HG03025 (cell line): ENCODE measurements around the gene TMED10.
"Not testable (repeated sequence)": the region's sequence is repeated elsewhere in the genome, so short reads cannot be mapped to it uniquely, and the experiment has no call there.

Source experiments
- ATAC-seq: cut with Tn5 transposase; IDR thresholded peaks from one replicate; pipeline ENCODE4 v1.9.1; 2021; ENCODE audit warnings: mild to moderate bottlenecking, moderate library complexity; ENCODE audit not compliant: unreplicated experiment, low FRiP score

TMED10 gene

DNA sequence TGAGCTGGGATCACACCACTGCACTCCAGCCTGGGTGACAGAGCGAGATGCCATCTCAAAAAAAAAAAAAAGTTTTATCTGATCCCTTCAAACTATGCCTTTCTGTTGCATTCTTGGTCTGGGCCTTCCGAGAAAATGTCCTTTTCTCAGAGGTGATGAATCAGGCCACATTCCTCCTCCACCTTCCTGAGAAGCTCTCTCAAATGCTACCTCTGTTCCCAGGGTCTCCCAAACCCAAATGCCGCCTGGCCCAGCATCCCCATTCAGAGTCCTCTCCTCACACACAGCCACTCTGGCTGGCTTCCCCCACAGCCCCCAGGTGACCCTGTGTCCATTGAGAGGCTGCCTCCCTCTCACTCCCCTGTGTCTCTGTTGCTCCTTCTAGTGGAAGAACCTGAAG lies 19.7 kb upstream of the TMED10 start:
- ATAC-seq: no peak

DNA sequence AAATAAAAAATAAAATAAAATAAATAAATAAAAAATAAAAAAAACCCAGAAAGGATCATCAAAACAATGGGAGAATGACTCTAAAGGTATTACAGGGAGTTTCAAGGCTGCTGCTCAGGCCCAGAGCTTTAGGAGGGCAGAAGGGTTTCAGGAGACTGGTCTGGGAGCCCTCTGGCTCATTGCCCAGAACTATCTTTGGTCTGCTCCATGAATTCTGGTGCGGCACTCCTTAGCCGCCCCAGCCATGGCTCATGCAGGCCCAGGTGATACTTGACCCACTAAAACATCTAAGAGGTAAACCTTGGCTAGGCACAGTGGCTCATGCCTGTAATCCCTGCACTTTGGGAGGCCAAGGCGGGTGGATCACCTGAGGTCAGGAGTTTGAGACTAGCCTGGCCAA lies 14.7 kb upstream of the TMED10 start:
- no peak for ATAC-seq

DNA sequence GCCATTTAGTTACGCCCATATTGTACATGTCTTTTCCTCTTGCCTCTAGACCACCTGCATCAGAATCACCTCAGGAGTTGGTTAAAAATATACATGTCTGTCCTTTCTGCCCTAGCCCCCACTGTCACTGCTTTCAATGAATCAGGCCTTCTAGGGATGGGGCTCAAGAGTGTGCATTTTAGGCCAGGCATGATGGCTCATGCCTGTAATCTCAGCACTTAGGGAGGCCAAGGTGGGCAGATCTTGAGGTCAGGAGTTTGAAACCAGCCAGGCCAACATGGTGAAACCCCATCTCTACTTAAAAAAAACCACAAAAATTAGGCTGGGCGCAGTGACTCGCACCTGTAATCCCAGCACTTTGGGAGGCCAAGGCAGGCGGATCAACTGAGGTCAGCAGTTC lies 13.6 kb upstream of the TMED10 start:
- ATAC-seq: no peak

GRCh38 chr14:75188520-75189268 lies 12.3 kb upstream of the TMED10 start:
- ATAC-seq: no peak

DNA sequence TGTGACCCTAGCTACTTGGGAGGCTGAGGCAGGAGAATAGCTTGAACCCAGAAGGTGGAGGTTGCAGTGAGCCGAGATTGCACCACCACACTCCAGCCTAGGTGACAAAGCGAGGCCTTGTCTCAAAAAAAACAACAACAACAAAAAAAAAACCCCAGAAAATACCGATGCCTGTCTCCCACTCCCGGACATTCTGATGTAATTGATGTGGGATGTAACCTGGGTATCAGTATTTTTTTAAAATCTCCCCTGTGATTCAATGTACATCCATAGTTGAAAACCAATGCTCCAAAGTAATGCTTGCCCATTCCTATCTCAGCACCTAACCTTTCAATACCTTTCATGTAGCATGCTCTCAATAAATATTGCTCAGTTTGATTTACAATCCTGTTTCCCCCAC lies 11.7 kb upstream of the TMED10 start:
- no peak for ATAC-seq

DNA sequence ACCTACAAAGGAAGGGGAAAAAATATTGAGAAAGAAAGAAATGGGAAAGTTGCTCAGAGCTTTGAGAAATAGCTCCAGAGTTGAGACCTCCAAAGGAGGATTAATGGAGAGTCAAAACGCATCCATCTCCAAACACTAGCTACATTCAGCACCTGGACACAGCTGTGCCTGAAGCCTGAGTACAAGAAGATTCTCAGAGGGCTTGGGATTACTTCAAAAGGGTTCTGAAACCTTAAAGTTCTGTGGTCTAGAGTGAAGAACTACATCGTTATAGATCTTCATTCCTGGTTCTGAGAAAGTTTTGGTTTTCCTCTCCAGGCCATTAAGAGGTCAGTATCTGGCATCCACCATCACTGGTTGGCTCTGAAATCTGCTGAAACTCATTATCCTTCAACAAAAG lies 10.5 kb upstream of the TMED10 start:
- ATAC-seq: no peak

DNA sequence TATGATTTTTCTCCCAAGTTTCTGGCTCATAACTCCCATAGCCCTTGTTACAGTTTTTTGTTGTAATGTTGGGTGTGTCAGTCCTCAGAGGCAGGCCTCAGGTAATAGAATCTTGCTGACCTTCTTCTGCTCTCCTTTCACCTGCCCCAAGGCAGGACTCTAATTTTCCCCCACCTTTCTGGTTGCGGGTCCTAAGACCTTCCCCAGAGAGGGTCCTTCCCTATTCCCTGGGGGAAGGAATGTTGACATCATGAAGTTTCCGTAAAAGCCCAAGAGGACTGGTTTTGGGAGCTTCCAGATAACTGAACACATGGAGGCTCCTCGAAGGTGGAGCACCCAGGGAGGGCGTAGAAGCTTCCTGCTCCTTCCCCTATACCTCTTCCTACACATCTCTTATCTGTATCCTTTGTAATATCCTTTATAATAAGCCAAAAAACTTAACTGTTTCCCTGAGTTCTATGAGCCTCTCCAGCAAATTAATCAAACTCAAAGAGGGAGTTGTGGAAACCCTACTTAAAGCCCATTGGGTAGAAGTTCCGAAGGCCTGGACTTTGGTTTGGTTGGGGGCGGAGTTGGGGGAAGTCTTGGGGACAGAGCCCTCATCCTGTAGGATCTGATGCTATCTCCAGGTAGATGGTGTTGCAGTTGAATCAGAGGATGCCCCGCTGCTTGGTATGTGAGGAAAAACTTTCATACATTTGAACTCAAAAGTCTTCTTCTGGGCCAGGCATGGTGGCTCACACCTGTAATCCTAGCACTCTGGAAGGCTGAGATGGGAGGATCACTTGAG lies 9.0 kb upstream of the TMED10 start:
- no peak for ATAC-seq

DNA sequence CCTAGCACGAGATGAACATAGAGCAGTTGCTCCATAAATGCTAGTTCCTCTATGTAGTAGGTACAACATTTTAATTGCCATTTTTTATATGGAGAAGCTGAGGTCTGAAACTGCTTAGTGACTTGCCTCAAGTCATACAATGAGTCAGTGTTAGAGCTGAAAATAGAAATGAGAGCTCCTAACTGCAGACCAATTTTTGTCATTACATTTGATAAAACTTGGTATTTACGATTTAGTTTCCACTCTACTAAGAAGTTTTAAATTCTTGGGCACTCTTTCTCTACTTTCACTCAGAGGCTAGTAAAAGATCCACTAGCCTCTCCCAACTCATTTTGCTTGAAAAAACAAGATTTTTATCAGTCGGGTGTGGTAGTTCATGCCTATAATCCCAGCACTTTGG lies 8.1 kb upstream of the TMED10 start:
- no peak for ATAC-seq

- ATAC-seq: no peak
Observed at GRCh38 chr14:75184039-75184438, 7.6 kb upstream of the TMED10 start.

- ATAC-seq: no peak
Observed at GRCh38 chr14:75183225-75183624, 6.8 kb upstream of the TMED10 start.

GRCh38 chr14:75182821-75183220 lies 6.4 kb upstream of the TMED10 start:
- no peak for ATAC-seq

DNA sequence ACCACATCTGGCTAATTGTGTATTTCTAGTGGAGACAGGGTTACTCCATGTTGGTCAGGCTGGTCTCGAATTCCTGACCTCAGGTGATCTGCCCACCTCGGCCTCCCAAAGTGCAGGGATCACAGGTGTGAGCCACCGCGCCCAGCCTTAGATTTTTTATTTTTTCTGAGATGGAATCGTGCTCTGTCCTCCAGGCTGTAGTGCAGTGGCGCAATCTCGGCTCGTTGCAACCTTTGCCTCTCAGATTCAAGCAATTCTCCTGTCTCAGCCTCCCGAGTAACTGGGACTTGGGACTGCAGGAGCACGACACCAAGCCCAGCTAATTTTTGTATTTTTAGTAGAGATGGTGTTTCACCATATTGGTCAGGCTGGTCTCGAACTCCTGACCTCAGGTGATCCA lies 5.8 kb upstream of the TMED10 start:
- ATAC-seq: not testable (repeated sequence)

GRCh38 chr14:75181293-75182062 lies 5.1 kb upstream of the TMED10 start:
- ATAC-seq: no peak

DNA sequence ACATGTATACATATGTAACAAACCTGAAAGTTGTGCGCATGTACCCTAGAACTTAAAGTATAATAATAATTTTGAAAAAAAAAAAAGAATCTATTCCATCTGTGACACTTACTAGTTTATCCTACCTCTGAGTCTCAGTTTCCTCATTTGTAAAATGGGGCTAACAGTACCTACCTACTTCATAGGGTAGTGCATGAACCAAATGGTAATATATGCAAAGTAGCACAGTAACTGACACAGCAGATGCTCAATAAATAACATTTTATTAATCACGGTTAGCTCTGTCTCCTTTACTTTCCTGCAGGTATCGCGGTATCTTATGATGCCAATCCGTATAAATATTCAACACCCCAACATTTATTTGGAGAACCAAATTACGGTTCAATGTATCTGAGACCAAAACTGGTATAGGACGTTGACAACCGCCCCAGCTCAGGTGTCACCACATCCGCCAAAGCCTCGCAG lies 703 bp downstream of the TMED10 start:
- no peak for ATAC-seq

DNA sequence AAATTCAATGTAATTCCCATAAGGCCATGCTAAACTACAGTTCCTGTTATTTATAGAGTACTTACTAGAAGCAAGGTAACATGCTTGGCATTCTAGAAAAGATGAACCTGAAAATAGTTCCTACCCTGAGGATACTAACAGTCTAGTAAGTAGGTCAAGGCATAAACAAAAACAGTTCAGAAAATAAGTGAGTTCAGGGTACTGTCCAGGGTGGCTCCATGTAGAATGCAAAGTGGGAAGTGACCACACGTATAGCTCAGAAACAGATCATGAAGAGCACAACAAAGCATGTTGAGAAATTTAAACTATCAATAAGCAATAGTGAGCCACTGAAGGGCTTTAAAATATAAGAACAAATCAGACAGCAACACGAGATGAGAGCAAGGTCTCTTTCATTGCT lies 2.3 kb downstream of the TMED10 start:
- ATAC-seq: no peak

DNA sequence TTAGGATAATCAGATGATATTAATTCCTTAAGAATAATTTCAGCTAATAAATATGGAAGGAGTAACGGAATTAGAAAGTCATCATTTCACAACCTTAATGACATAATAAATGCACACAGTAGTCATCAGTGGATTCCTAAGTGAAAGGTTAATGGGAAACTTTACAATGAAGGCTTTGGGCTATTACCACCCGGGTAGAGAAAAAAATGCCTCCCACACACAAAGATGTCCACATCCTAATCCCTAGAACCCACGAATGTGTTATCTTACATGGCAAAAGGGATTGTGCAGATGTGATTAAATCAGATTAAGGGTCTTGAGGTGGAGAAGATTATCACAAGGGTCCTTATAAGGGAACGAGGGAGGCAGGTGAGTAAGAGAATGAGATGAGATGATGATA lies 5.6 kb downstream of the TMED10 start:
- no peak for ATAC-seq

GRCh38 chr14:75168586-75169335 lies 7.7 kb downstream of the TMED10 start:
- no peak for ATAC-seq

GRCh38 chr14:75167325-75167724 lies 9.1 kb downstream of the TMED10 start:
- no peak for ATAC-seq

DNA sequence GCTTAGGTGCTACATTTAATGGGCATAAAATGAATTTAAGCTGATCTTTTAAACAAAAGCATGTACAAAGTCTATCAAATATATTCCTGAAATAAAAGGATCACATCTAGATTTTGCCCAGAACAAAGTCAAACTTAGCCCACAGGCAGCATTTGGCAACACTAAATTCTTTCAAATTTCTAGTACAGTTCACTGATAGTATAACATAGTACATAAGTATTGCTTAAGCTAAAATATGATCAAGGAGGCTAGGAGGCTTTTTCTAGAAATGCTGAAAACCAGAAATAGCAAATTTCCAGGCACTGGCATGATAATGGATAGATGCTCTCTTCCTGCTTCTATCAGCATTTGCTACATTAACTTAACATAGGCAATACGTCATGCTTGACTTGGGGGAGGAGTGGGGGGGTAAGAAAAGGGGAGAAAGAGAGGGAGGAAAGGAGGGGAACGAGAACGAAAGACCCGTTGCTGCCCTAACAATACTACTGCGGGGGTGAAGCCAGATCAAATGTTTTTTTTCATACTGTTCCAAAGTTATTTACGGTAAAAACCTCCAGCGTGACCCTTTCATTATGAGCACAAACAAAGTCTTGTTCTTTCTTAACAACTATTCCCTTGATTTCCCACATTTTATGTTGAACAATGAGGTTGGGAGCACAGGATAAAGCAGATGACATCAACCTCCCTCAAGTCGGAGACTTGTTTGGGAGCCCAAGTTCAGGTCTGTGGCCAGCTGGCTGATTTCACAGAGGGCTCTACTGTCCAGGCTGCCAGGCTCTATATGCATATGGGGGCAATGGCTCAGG lies 10.6 kb downstream of the TMED10 start:
- ATAC-seq: no peak

- ATAC-seq: no peak
Observed at GRCh38 chr14:75164809-75165208, 11.6 kb downstream of the TMED10 start.
